ENCODE data around the gene SPATA9. TPM values are rescaled to one million over a fixed set of nuclear protein-coding genes. Genes with fewer than 3 reads are reported as not detected.

SPATA9 gene
- total and polyA plus RNA-seq, 2 of the 8 experiments (the other 6 are each of a cell fraction or from before 2014, with no cell fraction given): not detected

GRCh38 chr5:95619514-95620029 is 63.2 kb downstream of the SPATA9 start:
- FAIRE-seq (no peak), DNase-seq (ENCODE audit: low read depth in 1 of 2, low spot score in 2 of 2) (no peak)
- no peak overlapping the region for H3K23ac ChIP-seq (ENCODE audit: insufficient read length)
- ChIA-PET CTCF (ENCODE audit: partially characterized antibody) (interaction anchor here (1.2 kb wide), 1 partner anchor 228 kb away, joined by 3 read pairs; no protein-coding TSS in a partner anchor), POLR2A (ENCODE audit: partially characterized antibody) (no interaction called here)
- H3K4ac ChIP-seq (replicated peaks; ENCODE audit: insufficient read length, low read depth, low read length): no peak overlapping the region
- H3K56ac ChIP-seq (replicated peaks; ENCODE audit: insufficient read length, low read depth, low read length): no peak overlapping the region
- no peak overlapping the region for H4K91ac ChIP-seq (replicated peaks; ENCODE audit: insufficient read length, low read length)
- H3K27me3 ChIP-seq (replicated peaks in 1 of 4; ENCODE audit: control insufficient read depth in 3 of 4, extremely low read depth in 1 of 4, insufficient read depth in 3 of 4, low read length in 3 of 4): peaks cover 10 to 49% (median 39%) of the 10 kb centered on the region in 4 experiments
- no peak overlapping the region for H3K27ac ChIP-seq (ENCODE audit: low read depth, low read length)
- no peak overlapping the region for H2BK20ac ChIP-seq (ENCODE audit: low read length)
- peaks cover 15% of the 10 kb centered on the region for H3K23me2 ChIP-seq (ENCODE audit: low read depth, low read length)
- H3K4me2 ChIP-seq (ENCODE audit: insufficient read depth in 1 of 2, low read depth in 2 of 2, low read length in 2 of 2): peak overlapping the region; percentile 91 to 95
- no peaks in the 10 kb centered on the region for H3K79me1 ChIP-seq (ENCODE audit: low read depth, low read length)
- H3K9me3 ChIP-seq (ENCODE audit: insufficient read depth in 2 of 2, low read depth in 1 of 2, low read length in 1 of 2): no peaks in the 10 kb centered on the region
- H2BK5ac ChIP-seq (ENCODE audit: low read depth, low read length): no peak overlapping the region
- H3K36me3 ChIP-seq (ENCODE audit: control insufficient read depth in 2 of 4, insufficient read depth in 4 of 4, low read length in 3 of 4): no peaks in the 10 kb centered on the region
- H3K18ac ChIP-seq (ENCODE audit: extremely low read depth, low read length): peak overlapping the region; percentile 15; the same call in 1 of the 2 replicates
- H4K5ac ChIP-seq (ENCODE audit: insufficient read length, low read depth, low read length): no peak overlapping the region
- no peak overlapping the region for H2BK15ac ChIP-seq (ENCODE audit: low read length)
- H4K20me1 ChIP-seq (replicated peaks in 1 of 2; ENCODE audit: control insufficient read depth in 1 of 2, insufficient read depth in 2 of 2, low read length in 2 of 2): no peaks in the 10 kb centered on the region
- H4K8ac ChIP-seq (ENCODE audit: extremely low read depth, insufficient read depth, low read length): no peak overlapping the region
- 0 out of 2 replicates have a peak overlapping the region, but pooled peaks have one; percentile 62 for H2AFZ ChIP-seq (ENCODE audit: low read length)
- no peak overlapping the region for H2AK5ac ChIP-seq (ENCODE audit: low read depth, low read length)
- H3K4me3 ChIP-seq (ENCODE audit: extremely low read depth in 1 of 4, insufficient read depth in 2 of 4, low read depth in 3 of 4, low read length in 4 of 4): peak overlapping the region; percentile 28 to 60 (median 40); a peak in 7 of 8 replicates
- H3K4me1 ChIP-seq (replicated peaks in 1 of 4; ENCODE audit: control insufficient read depth in 3 of 4, insufficient read depth in 4 of 4, low read length in 3 of 4): peaks cover 6 to 13% (median 9%) of the 10 kb centered on the region in 4 experiments
- no peak overlapping the region for H2BK120ac ChIP-seq (replicated peaks; ENCODE audit: low read depth, low read length)
- H3K79me2 ChIP-seq (ENCODE audit: control insufficient read depth in 1 of 2, insufficient read depth in 2 of 2, low read length in 2 of 2): no peaks in the 10 kb centered on the region
- H3K9ac ChIP-seq (replicated peaks in 1 of 4; ENCODE audit: extremely low read depth in 1 of 4, low read depth in 3 of 4, low read length in 3 of 4): no peak overlapping the region
- no peak overlapping the region for H2BK12ac ChIP-seq (ENCODE audit: low read depth, low read length)
- H3K14ac ChIP-seq (ENCODE audit: insufficient read length): no peak overlapping the region
- WGBS, 2 experiments (ENCODE audit: extremely low coverage in 1 of 2, insufficient coverage in 1 of 2, insufficient read length in 1 of 2, insufficient replicate concordance in 2 of 2, low coverage in 1 of 2, low lambda C conversion rate in 2 of 2, missing lambda C conversion rate in 1 of 2): 12% methylated on average over 19 of the region's 19 CpGs; no CpG with 5 or more reads in 1 of the 2 experiments
- TF ChIP-seq CHD2 (IDR thresholded peaks at IDR 0.05; ENCODE audit: low read length): no peak
- TF ChIP-seq POLR2A (IDR thresholded peaks at IDR 0.05; ENCODE audit: control extremely low read depth in 1 of 2, low read depth in 2 of 2, low read length in 2 of 2): no peak
- TF ChIP-seq TCF12 (IDR thresholded peaks at IDR 0.05; ENCODE audit: low read depth, low read length): no peak
- TF ChIP-seq E2F6 (IDR thresholded peaks at IDR 0.05): no peak
- TF ChIP-seq EP300 (IDR thresholded peaks at IDR 0.05; ENCODE audit: borderline replicate concordance in 1 of 2, low read depth in 2 of 2, low read length in 2 of 2): no peak
- TF ChIP-seq SP1 (IDR thresholded peaks at IDR 0.05; ENCODE audit: low read depth, low read length): no peak
- no peak for TF ChIP-seq GABPA (IDR thresholded peaks at IDR 0.05; ENCODE audit: borderline replicate concordance, insufficient read depth, low read length)
- TF ChIP-seq KDM1A (IDR thresholded peaks at IDR 0.05; ENCODE audit: borderline replicate concordance, low read length): no peak
- no peak for TF ChIP-seq JUN (IDR thresholded peaks at IDR 0.05; ENCODE audit: low read depth, low read length)
- TF ChIP-seq TBP (IDR thresholded peaks at IDR 0.05; ENCODE audit: low read depth, low read length): no peak
- TF ChIP-seq SP4 (IDR thresholded peaks at IDR 0.05; ENCODE audit: low read length): no peak
- TF ChIP-seq ATF3 (IDR thresholded peaks at IDR 0.05; ENCODE audit: insufficient read depth, low read depth, low read length): no peak
- TF ChIP-seq EGR1 (IDR thresholded peaks at IDR 0.05; ENCODE audit: borderline replicate concordance, low read depth, low read length): no peak
- TF ChIP-seq BCL11A (IDR thresholded peaks at IDR 0.05; ENCODE audit: low read depth in 2 of 2, low read length in 2 of 2): no peak
